ENCODE results near the gene SMNDC1. TPM values are rescaled to one million over a fixed set of nuclear protein-coding genes. Genes with fewer than 3 reads are reported as not detected.

Gene SMNDC1
- total RNA-seq, 1 donor from 2014 or later, result 46.7 TPM

DNA sequence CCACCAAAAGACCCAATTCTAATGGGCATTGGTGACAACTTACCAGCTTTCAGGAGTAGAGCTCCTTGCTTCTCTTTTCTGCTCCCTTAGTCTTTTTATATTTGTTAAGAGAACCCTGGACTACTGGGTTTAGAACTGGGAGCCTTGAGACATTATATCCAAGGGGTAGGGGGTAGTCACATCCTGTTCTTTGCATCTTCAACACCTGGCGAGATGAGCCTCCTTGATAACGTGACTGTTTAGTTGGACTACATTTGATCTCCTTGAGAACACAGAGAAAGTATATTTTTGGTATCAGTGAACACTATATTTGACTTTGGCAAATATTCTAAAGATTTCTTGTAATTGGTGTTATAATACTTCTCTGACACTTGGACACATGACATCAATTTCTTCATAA lies 9.0 kb upstream of the SMNDC1 start:
- Mint-ChIP-seq H3K9me3 (ENCODE audit: unreplicated experiment) (no peaks in the 10 kb centered on the region), H3K4me3 (ENCODE audit: unreplicated experiment) (no peak overlapping the region), H3K27me3 (ENCODE audit: low read depth, unreplicated experiment) (no peaks in the 10 kb centered on the region), H3K27ac (ENCODE audit: unreplicated experiment) (no peak overlapping the region), H3K36me3 (ENCODE audit: low read depth, unreplicated experiment) (no peaks in the 10 kb centered on the region), H3K4me1 (ENCODE audit: low read depth, unreplicated experiment) (peaks cover 8% of the 10 kb centered on the region)
- H4K20me1 ChIP-seq (ENCODE audit: insufficient read depth, low read length), result no peaks in the 10 kb centered on the region
- no peaks in the 10 kb centered on the region for H3K9me3 ChIP-seq (ENCODE audit: insufficient read depth, low read depth, low read length)
- H3K27me3 ChIP-seq (ENCODE audit: insufficient read depth, low read length), result no peaks in the 10 kb centered on the region
- no peaks in the 10 kb centered on the region for H3K79me2 ChIP-seq (ENCODE audit: insufficient read depth, low read length)
- H3K4me2 ChIP-seq (ENCODE audit: low read length), result no peak overlapping the region
- H3K4me3 ChIP-seq (ENCODE audit: insufficient read depth, low read depth, low read length), result no peak overlapping the region
- peaks cover 3% of the 10 kb centered on the region for H3K4me1 ChIP-seq (ENCODE audit: insufficient read depth, low read length)
- FAIRE-seq (no peak), DNase-seq (ENCODE audit: low read depth) (no peak)
- no peak overlapping the region for H3K27ac ChIP-seq (ENCODE audit: low read depth, low read length)
- H3K36me3 ChIP-seq (ENCODE audit: insufficient read depth, low read length), result no peaks in the 10 kb centered on the region
- no peak overlapping the region for H3K9ac ChIP-seq (ENCODE audit: low read length)
- H2AFZ ChIP-seq (ENCODE audit: low read depth, low read length), result no peak overlapping the region
- TF ChIP-seq EZH2 (IDR thresholded peaks at IDR 0.05; ENCODE audit: insufficient read depth, low read length), result no peak
- TF ChIP-seq, protein P1, sequence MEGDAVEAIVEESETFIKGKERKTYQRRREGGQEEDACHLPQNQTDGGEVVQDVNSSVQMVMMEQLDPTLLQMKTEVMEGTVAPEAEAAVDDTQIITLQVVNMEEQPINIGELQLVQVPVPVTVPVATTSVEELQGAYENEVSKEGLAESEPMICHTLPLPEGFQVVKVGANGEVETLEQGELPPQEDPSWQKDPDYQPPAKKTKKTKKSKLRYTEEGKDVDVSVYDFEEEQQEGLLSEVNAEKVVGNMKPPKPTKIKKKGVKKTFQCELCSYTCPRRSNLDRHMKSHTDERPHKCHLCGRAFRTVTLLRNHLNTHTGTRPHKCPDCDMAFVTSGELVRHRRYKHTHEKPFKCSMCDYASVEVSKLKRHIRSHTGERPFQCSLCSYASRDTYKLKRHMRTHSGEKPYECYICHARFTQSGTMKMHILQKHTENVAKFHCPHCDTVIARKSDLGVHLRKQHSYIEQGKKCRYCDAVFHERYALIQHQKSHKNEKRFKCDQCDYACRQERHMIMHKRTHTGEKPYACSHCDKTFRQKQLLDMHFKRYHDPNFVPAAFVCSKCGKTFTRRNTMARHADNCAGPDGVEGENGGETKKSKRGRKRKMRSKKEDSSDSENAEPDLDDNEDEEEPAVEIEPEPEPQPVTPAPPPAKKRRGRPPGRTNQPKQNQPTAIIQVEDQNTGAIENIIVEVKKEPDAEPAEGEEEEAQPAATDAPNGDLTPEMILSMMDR (IDR thresholded peaks at IDR 0.05; ENCODE audit: insufficient read depth, low read depth, low read length), result no peak

DNA sequence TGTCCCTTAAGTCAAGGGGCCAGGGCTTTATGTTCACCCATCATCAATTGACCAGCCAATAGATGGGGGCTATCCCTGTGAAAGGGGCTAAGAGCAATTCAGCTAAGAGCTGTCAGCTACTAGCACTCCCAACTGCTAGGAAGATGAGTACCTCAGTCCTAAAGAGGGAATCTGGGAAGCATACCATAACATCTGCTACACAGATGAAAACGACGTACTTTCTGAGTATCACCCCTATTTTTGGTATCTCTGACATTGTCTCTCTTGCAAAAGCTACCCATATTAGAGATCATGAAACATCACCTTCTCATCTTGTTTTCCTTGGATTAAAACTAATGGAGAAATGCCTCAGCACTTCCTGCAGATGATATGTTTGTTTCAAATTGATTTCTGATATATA lies 7.5 kb upstream of the SMNDC1 start:
- no peaks in the 10 kb centered on the region for H3K27me3 ChIP-seq (ENCODE audit: insufficient read depth, low read length)
- Mint-ChIP-seq H3K27ac (ENCODE audit: unreplicated experiment) (no peak overlapping the region), H3K27me3 (ENCODE audit: low read depth, unreplicated experiment) (no peaks in the 10 kb centered on the region), H3K4me1 (ENCODE audit: low read depth, unreplicated experiment) (peaks cover 8% of the 10 kb centered on the region), H3K36me3 (ENCODE audit: low read depth, unreplicated experiment) (no peaks in the 10 kb centered on the region), H3K4me3 (ENCODE audit: unreplicated experiment) (no peak overlapping the region), H3K9me3 (ENCODE audit: unreplicated experiment) (no peaks in the 10 kb centered on the region)
- no peaks in the 10 kb centered on the region for H3K9me3 ChIP-seq (ENCODE audit: insufficient read depth, low read depth, low read length)
- no peak overlapping the region for H2AFZ ChIP-seq (ENCODE audit: low read depth, low read length)
- no peak overlapping the region for H3K27ac ChIP-seq (ENCODE audit: low read depth, low read length)
- no peak overlapping the region for H3K4me2 ChIP-seq (ENCODE audit: low read length)
- no peak overlapping the region for H3K9ac ChIP-seq (ENCODE audit: low read length)
- H4K20me1 ChIP-seq (ENCODE audit: insufficient read depth, low read length), result no peaks in the 10 kb centered on the region
- no peak overlapping the region for H3K4me3 ChIP-seq (ENCODE audit: insufficient read depth, low read depth, low read length)
- H3K4me1 ChIP-seq (ENCODE audit: insufficient read depth, low read length), result peaks cover 7% of the 10 kb centered on the region
- H3K79me2 ChIP-seq (ENCODE audit: insufficient read depth, low read length), result no peaks in the 10 kb centered on the region
- DNase-seq (ENCODE audit: low read depth), result no peak
- TF ChIP-seq, protein P1 (IDR thresholded peaks at IDR 0.05; ENCODE audit: insufficient read depth, low read depth, low read length), result no peak
- TF ChIP-seq EZH2 (IDR thresholded peaks at IDR 0.05; ENCODE audit: insufficient read depth, low read length), result no peak
- FAIRE-seq, result no peak
- no peaks in the 10 kb centered on the region for H3K36me3 ChIP-seq (ENCODE audit: insufficient read depth, low read length)

DNA sequence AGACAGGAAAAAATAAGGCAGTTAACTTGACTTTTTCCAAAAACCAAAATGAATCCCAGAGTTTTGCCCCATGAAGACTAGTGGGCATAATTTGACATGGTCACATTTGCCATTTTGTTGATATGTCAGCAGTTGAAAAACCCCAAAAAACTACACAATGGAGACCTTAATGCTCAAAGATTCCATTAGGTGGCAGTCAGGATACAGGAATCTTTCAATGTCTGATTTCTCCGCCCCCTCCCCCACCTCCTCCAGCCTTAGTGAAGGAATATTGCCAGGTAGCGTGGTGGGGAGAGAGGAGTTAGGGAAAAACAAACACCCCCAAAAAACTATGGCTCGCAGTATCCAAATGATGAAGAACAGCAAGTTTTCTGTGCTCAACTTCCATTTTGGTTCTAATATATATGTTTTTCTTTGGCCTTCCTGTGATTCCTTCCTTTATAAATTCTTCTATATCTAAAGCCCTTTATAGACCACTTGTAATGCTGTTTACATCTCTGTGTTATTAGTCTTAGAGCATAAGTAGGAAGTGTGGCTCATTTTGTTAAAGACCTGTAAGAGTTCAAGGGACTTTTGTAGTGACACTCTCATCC lies 6.7 kb upstream of the SMNDC1 start:
- peak; percentile 73 for FAIRE-seq
- H3K4me3 Mint-ChIP-seq (ENCODE audit: unreplicated experiment), result no peak overlapping the region

More for the DNA sequence above, 6.7 kb upstream of the SMNDC1 start:
- H3K4me2 ChIP-seq (ENCODE audit: low read length), result peak overlapping the region; percentile 37
- Mint-ChIP-seq H3K27ac (ENCODE audit: unreplicated experiment) (no peak overlapping the region), H3K9me3 (ENCODE audit: unreplicated experiment) (no peaks in the 10 kb centered on the region), H3K36me3 (ENCODE audit: low read depth, unreplicated experiment) (no peaks in the 10 kb centered on the region), H3K4me1 (ENCODE audit: low read depth, unreplicated experiment) (peaks cover 8% of the 10 kb centered on the region), H3K27me3 (ENCODE audit: low read depth, unreplicated experiment) (no peaks in the 10 kb centered on the region)
- peak overlapping the region; percentile 34 for H3K9ac ChIP-seq (ENCODE audit: low read length)
- H3K4me1 ChIP-seq (ENCODE audit: insufficient read depth, low read length), result peaks cover 7% of the 10 kb centered on the region
- TF ChIP-seq, protein P1 (IDR thresholded peaks at IDR 0.05; ENCODE audit: insufficient read depth, low read depth, low read length), result peak; percentile 69
- TF ChIP-seq EZH2 (IDR thresholded peaks at IDR 0.05; ENCODE audit: insufficient read depth, low read length), result no peak
- H3K79me2 ChIP-seq (ENCODE audit: insufficient read depth, low read length), result no peaks in the 10 kb centered on the region
- H3K9me3 ChIP-seq (ENCODE audit: insufficient read depth, low read depth, low read length), result no peaks in the 10 kb centered on the region
- H3K27ac ChIP-seq (ENCODE audit: low read depth, low read length), result no peak overlapping the region
- H3K36me3 ChIP-seq (ENCODE audit: insufficient read depth, low read length), result no peaks in the 10 kb centered on the region
- no peak overlapping the region for H3K4me3 ChIP-seq (ENCODE audit: insufficient read depth, low read depth, low read length)
- no peaks in the 10 kb centered on the region for H3K27me3 ChIP-seq (ENCODE audit: insufficient read depth, low read length)
- H2AFZ ChIP-seq (ENCODE audit: low read depth, low read length), result no peak overlapping the region
- peak; percentile 27 for DNase-seq (ENCODE audit: low read depth)
- H4K20me1 ChIP-seq (ENCODE audit: insufficient read depth, low read length), result no peaks in the 10 kb centered on the region
